Keratinocyte (primary cell): Measurements from ENCODE around the gene RAB43.

Experiments used
- CTCF ChIP-seq, 3 experiments: IDR thresholded peaks in 1 of 3; conservative IDR thresholded peaks in 1 of 3; optimal IDR thresholded peaks in 1 of 3; 2 replicates in 2 of 3; 3 replicates in 1 of 3; pipeline versions ENCODE3 to v1.5.1; 2011; ENCODE audit warnings: low read length in 3 of 3, mild to moderate bottlenecking in 3 of 3, moderate library complexity in 2 of 3, control low read depth in 1 of 3, inconsistent platforms in 1 of 3; ENCODE audit not compliant: insufficient read depth in 2 of 3; ENCODE audit errors: extremely low read depth in 1 of 3
- EZH2 ChIP-seq: IDR thresholded peaks from one replicate; pipeline ENCODE4 v1.6.1; 2012; ENCODE audit warnings: inconsistent platforms, mild to moderate bottlenecking, low read length, moderate library complexity

DNA sequence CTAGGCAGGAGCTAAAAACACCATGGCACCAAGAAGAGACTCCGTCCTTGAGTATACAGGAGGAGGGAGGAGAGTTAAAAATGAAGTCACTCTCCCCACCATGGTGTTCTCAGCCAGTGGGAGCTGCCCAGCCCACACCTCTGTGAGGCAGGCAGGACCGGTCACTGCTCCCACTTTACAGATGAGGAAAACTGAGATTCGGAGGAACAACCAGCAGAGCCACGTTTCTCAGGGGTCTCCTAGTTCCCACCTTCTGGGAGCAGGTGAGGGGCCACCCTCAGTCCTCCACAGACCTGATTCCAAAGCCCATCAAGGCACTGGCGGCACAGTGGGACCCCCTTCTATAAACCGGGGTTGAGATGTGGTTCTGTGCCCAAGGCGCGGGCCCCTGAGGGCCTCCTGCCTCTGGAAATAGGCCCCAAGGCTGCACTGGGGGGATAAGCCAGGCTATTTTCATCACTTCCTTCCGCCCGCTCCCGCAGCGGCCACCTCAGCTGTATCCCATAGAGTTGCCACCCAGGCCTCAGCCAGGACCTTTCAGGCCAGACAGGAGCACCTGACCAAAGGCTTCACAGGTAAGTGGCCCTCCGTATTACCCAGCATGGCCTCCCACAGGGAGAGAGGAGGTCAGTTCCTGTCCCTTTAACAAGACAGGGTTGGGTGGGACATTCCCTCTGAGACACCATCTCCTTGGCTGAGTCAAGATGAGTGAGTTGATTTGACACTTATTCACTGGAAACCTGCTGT is 61.2 kb downstream of the RAB43 start, which contains the start of gene GP9:
- no peak for TF ChIP-seq CTCF (optimal IDR thresholded peaks at IDR 0.05 in 1 of 3, IDR thresholded peaks at IDR 0.05 in 1 of 3, conservative IDR thresholded peaks at IDR 0.05 in 1 of 3; ENCODE audit: extremely low read depth in 1 of 3, insufficient read depth in 2 of 3, low read length in 3 of 3)
- no peak for TF ChIP-seq EZH2
